DMS 273 (cell line): ENCODE results near the gene LINGO1.

Experiments
- DNase-seq: peaks from one replicate; lab custom pipeline; 2025; ENCODE audit not compliant: unreplicated experiment; lab: John Stamatoyannopoulos, UW

LINGO1 gene, protein sequence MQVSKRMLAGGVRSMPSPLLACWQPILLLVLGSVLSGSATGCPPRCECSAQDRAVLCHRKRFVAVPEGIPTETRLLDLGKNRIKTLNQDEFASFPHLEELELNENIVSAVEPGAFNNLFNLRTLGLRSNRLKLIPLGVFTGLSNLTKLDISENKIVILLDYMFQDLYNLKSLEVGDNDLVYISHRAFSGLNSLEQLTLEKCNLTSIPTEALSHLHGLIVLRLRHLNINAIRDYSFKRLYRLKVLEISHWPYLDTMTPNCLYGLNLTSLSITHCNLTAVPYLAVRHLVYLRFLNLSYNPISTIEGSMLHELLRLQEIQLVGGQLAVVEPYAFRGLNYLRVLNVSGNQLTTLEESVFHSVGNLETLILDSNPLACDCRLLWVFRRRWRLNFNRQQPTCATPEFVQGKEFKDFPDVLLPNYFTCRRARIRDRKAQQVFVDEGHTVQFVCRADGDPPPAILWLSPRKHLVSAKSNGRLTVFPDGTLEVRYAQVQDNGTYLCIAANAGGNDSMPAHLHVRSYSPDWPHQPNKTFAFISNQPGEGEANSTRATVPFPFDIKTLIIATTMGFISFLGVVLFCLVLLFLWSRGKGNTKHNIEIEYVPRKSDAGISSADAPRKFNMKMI

DNA sequence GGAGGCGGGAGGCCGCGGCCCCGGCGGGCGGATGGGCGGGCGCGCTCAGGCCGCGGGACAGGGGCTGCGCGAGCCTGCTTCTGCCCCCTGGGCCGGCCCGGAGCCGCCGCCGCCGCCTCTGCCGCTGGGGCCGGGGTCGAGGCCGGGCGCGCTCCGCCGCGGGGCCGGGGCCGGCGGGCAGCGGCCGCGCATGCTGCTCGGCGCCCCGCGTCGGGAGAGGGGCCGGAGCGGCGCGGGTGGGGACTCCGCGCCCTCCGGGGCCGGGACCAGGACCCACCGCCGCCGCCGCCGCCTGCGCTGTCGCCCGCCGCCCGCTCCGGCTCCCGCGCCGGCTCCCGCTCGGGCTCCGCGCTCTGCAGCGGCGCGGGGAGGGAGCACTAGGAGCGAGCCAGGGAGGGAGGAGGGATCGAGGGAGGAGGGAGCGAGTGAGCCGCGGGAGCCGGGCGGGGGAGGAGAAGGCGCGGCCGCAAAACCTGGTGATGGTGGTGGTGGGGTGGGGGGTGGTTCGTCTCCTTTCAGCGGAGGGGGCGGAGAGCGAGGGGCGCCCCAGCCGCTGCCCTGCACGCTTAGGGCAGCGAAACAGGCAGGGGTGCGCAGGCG is at the start of gene LINGO1:
TSS of gene LINGO1 (minus strand) at position 379 of the 600 bp plus-strand sequence. CDS start 597 bp downstream, outside the sequence.
- DNase-seq, result peak; percentile 73

DNA sequence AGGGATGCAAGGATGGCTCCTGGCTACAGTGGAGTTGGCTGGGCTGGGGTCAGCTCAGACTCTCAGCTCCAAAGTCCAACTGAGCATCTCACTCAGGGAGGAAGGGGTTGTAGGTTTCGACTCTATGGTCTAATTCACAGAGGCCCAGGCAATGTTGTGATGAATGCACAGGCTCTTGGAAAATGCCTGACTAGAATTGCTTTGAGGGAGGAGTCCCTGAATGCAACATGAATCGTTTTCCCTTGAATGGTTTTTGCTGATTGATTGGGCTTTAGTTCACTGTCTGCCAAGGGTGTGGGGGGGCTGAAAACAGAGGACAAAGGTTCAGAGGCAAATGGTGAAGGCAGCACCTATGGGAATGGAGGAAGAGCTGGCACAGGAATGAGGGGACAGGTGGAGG is 48.6 kb upstream of the LINGO1 start:
- no peak for DNase-seq

GRCh38 chr15:77676569-77677375 is 44.1 kb upstream of the LINGO1 start:
- no peak for DNase-seq

GRCh38 chr15:77675806-77676415 is 43.2 kb upstream of the LINGO1 start:
- DNase-seq, result no peak

DNA sequence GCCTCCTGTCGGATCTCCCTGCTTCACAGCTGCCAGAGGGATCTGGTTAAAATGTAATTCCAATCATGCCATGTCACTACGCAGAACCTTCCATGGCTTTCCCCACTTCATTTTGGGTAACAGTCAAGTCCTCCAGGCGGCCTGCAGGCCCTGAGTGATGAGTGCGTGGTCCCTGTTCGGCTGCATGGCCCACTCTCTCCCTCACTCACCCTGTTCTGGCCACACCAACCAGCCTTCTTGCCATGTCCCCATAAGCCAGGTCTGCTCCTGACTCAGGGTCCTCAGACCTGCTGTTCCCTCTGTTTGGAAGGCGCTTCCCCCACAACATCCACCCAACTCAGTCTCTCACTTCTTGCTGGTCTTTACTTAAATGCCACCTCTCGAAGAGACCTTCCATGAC is 41.6 kb upstream of the LINGO1 start:
- no peak for DNase-seq

DNA sequence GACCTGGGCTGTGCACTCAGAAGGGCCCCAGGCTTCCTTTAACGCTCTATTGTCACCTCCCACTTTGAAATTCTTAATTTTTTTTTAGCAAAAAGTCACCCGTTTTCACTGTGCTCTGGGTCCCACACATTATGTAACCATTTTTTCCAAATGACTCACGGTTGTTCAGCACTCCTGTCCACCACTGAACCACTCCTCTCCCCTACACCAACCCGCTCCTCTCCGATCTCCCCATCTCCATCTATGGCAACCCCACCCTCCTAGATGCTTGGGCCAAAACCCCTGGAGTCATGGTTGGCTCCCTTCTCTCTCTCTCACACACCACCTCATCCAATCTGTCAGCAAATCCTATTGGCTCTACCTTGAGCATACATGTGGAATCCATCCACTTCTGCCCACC is 41.2 kb upstream of the LINGO1 start:
- DNase-seq, result no peak

- DNase-seq, result no peak
These were observed 39.4 kb upstream of the LINGO1 start for GRCh38 chr15:77672135-77672534.

DNA sequence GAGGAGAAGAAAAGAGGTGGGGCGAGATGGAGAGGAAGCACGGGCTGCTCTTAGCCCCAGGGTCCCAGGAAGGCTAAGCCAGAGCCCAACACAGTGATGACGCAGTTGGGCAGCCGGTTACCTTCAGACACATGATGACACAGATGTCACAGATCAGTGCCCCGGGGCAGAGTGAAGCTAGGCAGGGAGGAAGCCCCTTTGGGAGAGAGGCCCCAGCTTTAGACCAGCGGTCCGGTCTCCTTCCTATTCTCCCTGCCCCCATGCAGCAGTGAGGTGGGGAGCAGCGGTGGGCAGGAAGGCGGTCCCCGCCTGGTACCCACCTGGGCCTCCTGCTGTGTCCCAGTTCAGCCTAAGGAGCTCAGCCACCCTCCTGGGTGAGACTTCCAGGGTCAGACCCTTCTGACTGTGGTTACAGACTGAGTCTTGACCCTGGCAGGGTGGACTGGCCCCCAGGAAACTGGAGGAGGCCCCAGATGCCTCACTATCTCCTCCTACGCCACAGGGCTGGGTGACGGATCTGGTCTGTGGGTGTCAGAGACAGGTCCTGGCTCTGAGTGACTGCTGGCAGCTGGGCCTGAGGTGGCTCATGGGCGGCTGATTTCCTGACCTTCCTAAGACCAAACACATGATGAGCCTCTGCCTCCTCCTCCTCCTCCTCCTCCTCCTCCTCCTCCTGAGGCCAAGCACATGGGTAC is 38.8 kb upstream of the LINGO1 start:
- no peak for DNase-seq

DNA sequence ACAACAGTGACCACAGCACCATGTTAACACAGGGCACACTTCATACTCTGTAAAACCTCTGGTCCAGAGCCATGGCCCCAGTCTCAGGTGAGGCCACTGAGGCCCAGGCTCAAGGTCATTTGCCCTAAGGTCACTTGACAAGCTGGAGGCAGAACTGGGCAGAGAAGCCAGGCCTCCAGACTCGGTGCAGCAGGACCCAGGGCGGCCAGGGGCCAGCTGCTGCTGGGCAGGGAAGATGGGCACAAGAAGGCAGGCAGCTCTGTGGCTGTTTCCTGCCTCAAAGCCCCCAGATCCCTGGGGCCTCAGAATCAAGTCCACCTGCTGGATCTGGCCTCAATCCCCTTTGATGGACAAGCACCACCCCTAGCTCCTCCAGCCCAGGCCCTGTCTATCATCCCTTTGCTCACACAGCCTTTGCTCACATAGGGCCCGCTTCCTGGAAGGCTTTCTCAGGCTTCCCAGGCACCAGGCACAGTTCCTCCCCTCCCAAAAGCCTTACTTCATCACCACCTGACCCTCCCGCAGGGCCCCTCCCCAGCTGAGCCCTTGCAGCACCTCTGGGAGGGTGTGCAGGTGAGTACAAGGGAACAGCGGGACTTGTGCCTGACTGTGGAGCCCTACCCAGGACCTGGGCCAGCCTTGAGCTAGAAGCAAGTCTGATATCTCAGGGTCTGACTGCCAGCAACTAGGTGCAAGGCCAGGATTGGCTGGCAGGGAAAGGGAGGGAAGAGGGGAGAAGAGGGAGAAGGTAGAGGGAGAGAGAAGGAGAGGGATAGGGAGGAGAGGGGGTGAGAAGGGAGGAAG is 38.0 kb upstream of the LINGO1 start:
- DNase-seq, result no peak

DNA sequence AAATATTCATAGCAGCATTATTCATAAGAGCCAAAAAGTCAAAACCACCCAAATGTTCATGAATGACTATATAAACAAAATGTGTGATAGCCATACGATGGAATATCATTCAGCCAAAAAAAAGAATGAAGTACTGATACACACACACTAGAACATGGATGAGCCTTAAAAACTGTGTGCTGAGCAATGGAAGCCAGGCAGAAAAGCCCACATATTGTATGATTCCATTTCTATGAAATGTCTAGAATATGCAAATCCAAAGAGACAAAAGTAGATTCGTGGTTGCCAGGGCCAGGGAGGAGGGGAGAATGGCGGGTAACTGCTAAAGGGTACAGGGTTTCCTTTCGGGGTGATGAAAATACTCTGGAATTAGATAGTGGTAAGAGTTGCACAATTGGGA is 37.2 kb upstream of the LINGO1 start:
- DNase-seq, result no peak

- DNase-seq, result no peak
These were observed 34.9 kb upstream of the LINGO1 start for GRCh38 chr15:77667338-77668234.

- no peak for DNase-seq
These were observed 33.6 kb upstream of the LINGO1 start for GRCh38 chr15:77666296-77666660.

DNA sequence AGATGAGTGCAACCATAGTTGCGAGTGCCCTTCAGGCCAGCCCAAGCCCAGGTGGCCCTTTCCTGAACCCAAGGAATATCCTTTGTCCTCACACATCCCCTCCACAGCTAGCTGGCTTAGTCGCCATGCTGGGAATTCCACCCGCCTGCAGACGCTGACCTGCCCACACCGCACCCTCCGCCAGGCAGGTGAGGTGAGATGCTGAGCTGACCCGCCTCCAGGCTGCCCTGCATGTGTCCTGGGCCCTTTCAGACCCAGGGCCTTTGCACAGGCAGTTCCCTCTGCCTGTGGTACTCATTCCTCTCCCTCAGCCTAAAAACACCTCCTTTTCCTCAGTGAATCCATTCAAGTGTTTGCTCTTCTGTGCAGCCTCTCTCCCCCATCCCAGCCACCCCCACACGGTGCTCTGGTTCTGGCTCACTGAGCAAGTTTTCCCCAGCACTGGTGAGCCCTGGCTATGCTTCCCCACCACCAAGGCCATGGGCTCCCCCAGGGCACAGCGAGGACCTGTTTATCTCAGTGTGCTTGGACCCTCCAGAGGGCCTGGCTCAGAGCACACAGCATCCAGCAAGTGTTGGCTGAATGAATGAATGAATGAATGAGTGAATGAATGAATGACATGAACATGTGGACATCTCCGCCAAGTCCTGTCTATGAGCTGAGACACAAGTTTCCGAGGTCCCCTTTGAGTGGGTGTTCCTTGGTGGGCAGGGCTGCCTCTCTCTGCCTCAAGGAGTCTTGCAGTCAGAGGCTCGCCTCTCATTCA is 33.0 kb upstream of the LINGO1 start:
- no peak for DNase-seq

GRCh38 chr15:77664428-77664827 is 31.7 kb upstream of the LINGO1 start:
- DNase-seq, result no peak

GRCh38 chr15:77663256-77663655 is 30.5 kb upstream of the LINGO1 start:
- DNase-seq, result no peak

DNA sequence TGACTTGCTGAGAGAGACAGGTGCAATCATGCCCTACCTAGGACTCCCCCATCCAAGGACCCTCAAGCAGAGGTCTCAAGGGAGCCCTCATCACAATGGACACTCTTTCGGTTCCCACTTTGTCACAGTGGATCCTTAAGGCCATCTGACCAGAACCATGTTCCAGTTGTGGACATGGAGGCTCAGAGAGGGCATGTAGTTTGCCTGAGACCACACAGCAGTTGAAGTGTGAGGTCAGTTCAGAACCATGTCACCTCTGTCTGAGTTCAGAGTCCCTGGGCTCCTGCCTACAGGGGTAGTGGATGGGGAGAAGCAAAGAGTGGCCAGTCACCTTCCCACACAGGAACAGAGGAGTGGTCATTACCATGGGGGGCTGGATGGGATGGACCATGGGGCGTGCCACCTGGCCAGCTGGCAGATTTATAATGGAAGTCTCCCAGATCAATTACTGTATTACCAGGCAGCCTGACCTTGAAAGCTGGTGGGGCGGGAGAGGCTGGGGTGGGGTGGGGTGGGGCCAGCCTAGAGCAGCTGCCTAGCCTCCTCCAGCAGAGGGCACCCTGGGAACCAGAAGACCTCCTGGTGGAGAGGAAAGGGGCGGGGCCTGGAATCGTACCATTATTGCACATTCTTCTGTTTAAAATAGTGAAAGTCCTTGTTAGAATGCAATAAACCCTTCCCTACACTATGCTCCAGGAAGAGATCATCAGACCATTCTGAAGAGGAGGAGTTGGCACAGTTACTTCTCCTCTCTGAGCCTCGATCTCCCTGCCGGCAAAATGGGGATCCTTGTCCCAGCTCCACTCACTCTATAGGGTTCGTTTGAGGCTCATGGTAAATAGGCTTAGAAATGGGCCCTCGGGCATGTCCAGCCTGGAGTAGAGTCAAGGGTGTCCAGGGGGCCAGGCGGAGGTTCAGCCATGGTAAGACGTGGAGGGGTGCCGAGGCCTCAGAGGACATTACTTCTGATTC is 26.9 kb upstream of the LINGO1 start:
- DNase-seq, result peak; percentile 82

DNA sequence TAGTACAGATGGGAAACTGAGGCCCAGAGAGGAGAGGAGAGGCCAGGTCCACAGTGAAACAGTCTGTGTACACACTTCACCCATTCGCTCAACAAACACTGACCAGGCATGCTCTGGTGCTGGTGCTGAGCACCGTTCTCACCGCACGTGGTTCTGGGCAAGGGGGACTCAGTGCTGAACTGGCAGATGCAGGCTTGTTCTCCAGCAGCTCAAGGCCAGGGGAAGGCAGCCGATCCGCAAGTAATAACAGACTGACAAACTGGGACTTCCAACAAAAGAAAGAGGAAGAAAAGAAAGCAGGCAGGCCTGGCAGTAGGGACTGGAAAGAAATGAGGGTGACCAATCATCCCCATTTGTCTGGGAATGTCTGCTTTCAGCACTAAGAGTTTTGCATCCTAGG is 25.6 kb upstream of the LINGO1 start:
- no peak for DNase-seq
